Measurements from ENCODE around the gene BRD4.
"Not testable (repeated sequence)": the region's sequence is repeated elsewhere in the genome, so short reads cannot be mapped to it uniquely, and the experiment has no call there.

The BRD4 gene

GRCh38 chr19:15332311-15332996 is at the start of gene BRD4:
Gene BRD4 (minus strand): TSS chr19:15332539. CDS start chr19:15273099, 59,440 bp downstream.
- in situ Hi-C loops (cut with HindIII; ENCODE audit: low sequenced_read_pairs), result no loop called here

DNA sequence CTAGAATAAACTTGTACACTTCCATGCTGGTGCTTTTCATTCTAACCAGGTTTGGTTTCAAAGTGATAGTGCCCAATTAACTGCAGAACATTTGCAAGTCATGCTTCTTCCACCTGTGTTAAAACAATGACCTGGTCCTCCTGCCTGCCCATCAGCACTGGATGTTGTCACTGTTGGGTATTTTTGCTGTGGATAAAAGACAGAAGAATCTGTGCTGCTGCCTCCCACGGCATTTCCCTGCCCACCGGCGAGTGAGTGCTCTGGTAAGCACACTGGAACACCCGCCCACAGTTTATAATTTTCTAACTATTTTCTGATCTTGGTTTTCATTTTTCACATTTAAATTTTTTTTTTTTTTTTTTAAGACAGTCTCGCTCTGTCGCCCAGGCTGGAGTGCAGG is 49.5 kb upstream of the BRD4 start:
- in situ Hi-C loops (cut with HindIII; ENCODE audit: low sequenced_read_pairs), result no loop called here

- in situ Hi-C loops (cut with HindIII; ENCODE audit: low sequenced_read_pairs), result no loop called here
Observed at GRCh38 chr19:15381429-15381828, 49.1 kb upstream of the BRD4 start.

DNA sequence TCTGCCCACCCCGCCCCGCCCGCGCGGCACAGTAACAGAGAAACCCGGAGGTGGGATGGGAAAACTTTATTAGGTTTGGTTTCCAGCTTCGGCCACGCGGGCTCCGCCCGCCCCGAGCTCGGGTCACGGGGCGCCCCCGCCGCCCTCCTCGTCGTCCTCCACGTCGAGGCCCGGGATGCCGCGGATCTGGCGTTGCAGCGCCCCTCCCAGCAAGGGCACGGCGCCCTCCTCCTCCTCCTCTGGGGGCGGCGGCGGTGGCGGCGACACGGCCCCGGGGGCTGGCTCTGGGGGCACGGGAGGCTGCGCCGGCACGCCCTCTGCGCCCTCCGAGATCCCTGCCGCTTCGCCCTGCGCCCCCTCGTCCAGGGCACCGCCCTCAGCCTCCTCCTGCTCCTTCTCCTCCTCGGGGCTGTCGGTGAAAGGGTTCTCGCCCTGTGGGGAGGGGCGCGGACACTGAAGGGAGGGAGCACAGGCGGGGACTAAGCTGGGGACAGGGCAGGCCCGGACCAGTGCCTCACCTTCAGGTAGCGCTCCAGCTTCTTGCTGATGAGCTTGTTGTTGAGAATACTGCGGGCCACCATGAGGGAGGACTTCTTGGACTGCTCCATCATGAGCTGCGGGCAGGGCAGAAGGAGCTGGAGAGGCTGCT is 47.8 kb upstream of the BRD4 start:
- in situ Hi-C loops (cut with HindIII; ENCODE audit: low sequenced_read_pairs), result no loop called here

GRCh38 chr19:15379083-15379998 is 47.0 kb upstream of the BRD4 start, which contains the start of gene AKAP8:
Gene AKAP8 (minus strand): TSS chr19:15379787. CDS start chr19:15379731, 56 bp downstream.
- in situ Hi-C loops (cut with HindIII; ENCODE audit: low sequenced_read_pairs), result no loop called here

DNA sequence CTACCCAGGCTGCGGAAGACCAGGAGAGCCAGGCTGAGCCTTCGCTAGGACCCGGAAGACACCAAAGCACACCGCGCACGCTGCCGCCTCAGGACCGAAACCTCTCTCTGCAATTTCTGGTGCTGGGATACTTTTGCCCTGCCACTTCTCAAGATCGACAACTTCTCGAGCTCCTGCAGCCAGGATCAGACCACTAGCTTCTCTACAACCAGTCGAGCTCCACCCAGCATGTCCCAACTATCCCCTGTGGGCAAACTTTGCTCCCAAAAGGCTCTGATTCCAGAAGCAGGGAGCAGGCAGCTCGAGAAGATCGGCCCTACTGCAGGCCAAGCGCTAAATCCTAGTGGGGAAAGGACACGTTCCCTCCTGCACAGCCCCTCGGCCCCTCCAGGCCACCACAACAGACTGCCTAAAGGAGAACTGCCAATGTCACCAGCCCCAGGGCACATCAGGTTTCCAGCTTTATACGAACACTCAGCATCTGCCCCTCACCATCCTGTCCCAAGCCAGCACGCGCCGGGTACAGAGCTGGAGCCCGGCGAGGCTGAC is 46.3 kb upstream of the BRD4 start:
- in situ Hi-C loops (cut with HindIII; ENCODE audit: low sequenced_read_pairs), result no loop called here

GRCh38 chr19:15374796-15375440 is 42.6 kb upstream of the BRD4 start:
- in situ Hi-C loops (cut with HindIII; ENCODE audit: low sequenced_read_pairs), result no loop called here

- in situ Hi-C loops (cut with HindIII; ENCODE audit: low sequenced_read_pairs), result no loop called here
Observed at GRCh38 chr19:15374105-15374651, 41.8 kb upstream of the BRD4 start.

GRCh38 chr19:15373644-15374043 is 41.3 kb upstream of the BRD4 start:
- in situ Hi-C loops (cut with HindIII; ENCODE audit: low sequenced_read_pairs), result no loop called here

- in situ Hi-C loops (cut with HindIII; ENCODE audit: low sequenced_read_pairs), result no loop called here
Observed at GRCh38 chr19:15372891-15373301, 40.6 kb upstream of the BRD4 start.

DNA sequence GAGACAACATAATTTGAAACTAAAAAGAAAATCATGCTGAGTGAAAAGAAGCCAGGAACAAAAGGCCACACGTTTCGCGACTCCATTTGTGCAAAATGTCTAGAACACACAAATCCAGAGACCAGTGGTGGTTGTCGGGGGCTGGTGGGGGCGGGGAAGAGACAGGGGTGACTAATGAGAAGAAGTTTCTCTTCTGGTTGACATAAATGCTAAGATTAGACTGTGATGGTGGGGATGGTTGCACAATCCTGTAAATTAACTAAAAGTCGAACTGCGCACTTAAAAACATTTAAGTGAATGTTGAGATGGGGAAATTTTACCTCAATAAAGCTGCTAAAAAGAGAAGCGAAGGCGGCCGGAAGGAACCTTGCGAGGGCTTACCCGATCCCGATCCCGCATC is 40.1 kb upstream of the BRD4 start:
- in situ Hi-C loops (cut with HindIII; ENCODE audit: low sequenced_read_pairs), result no loop called here

DNA sequence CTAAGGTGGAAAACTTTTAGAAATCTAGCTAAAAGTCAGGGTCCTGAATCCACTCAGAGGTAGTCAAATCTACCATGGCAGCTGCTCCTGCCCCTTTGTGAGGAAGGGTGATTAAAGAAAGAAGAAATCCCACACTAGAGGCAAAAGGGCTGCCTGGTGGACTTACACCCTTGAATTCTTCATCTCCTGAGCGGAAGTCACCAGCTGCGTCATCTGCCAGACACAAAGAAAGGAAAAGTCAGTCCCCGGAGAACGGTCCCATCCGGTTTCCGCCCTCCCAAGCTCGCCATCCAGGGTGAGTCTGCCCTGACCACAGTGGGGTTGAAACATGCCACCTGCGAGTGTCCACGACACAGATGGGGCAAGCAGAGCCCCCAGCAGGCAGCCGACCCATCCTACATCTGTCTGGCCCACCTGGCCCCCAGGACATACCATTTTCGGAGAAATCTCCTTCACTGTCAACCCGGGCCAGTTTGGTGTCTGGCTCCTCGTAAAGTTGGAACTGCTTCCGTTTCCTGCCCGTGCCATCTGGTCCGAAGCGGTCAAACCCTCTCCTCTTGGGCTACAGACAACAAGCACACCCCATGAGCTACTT is 39.5 kb upstream of the BRD4 start:
- in situ Hi-C loops (cut with HindIII; ENCODE audit: low sequenced_read_pairs), result no loop called here

DNA sequence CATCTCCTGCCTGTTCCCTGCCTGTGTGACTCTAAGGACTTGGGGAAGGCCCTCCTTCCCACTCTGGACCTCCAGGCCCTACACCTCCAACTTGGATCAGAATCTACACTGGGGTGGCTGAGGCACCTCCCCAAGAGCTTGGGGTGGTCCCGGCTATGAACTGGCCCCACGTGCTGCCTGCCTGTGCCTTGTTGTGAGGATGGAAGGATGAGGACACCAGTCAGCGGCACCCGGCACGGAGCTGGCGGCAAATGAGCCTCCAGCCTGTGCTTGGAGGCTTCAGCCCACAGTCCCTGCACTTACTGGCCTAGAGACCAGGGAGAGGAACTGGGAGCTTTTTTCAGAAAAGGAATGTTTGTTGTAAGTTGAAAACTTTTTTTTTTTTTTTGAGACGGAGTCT is 38.8 kb upstream of the BRD4 start:
- in situ Hi-C loops (cut with HindIII; ENCODE audit: low sequenced_read_pairs), result no loop called here

GRCh38 chr19:15369594-15369891 is 37.2 kb upstream of the BRD4 start:
- in situ Hi-C loops (cut with HindIII; ENCODE audit: low sequenced_read_pairs), result no loop called here

DNA sequence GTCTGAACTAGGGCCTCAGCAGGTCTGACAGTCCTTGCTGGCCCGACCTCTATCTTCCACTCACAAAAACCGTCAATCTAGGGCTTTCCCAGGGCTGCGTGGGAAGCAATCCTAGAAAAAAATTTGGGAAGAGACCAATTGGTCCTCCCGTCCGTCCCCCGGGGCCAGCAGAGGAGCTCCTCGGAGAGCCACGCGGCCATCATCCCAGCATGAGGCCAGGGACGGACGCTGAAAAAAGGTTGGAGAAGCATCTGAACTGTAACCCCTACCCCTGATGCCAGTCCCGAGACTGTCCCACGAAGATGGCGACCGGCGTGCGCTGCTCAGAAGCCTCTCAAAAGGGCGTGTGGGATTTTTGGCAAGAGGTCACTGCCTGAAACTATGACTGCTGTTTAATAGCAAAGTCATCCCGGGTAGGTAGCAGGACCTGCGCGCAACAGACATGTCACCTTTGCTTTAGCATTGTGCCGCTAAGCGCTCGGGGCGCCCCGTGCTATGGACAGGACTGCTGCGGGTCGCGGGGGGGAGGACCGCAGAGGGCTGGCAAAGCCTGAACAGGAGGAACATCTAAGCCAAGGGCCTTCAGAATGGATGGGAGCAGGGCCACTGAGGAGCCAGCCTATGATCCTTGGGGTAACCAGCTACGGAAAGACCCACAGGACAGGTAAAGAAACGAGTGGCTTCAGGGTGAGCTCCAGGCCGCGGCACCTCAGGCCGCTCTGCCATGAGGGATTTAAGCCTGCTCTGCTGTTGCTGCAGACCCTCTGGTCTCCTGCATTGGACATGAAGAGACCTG is 36.7 kb upstream of the BRD4 start:
- in situ Hi-C loops (cut with HindIII; ENCODE audit: low sequenced_read_pairs), result no loop called here

DNA sequence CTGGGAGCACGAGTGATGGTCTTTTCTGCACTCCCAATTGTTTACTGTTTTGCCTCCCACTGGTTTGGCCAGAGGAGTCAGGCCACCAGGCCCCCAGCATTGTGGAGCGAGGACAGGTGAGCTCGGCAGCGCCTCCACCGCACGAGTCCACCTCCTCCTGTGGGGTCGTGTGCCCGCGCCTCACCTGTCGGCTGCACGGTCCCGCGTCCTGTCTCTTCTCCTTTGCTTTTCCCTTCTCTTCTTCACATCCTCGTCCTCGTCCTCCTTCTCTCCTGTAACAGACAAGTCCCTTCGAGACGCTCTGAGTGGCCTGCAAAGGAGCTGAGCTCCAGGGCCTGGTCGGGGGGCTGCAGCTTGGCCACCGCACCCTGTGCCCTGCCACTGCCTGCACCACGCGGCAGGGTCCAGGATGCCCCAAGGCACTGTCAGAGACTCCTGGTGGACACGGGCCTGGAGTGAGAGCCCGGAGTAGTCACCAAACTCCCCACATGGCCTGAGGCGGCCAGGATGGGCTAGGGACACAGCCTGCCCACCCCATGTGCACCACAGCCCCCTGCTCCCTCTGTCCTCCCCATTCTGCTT is 35.8 kb upstream of the BRD4 start:
- in situ Hi-C loops (cut with HindIII; ENCODE audit: low sequenced_read_pairs), result no loop called here

DNA sequence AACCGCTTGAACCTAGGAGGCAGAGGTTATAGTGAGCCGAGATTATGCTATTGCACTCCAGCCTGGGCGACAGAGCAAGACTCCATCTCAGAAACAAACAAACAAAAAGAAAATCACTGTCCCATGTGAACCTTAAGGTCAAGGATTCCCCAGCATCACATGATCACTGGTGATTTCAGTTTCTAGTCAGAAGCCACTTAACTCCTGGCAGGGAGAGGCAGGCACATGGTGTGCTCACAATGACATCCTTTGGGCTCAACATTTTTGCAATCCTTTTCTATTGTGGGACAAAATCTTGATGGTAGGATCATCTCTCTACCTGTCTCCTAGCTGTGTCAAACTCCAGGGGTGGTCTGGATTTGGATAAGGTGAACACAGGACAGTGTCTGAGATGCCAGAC is 35.1 kb upstream of the BRD4 start:
- in situ Hi-C loops (cut with HindIII; ENCODE audit: low sequenced_read_pairs), result no loop called here

GRCh38 chr19:15365264-15365663 is 32.9 kb upstream of the BRD4 start:
- in situ Hi-C loops (cut with HindIII; ENCODE audit: low sequenced_read_pairs), result no loop called here

DNA sequence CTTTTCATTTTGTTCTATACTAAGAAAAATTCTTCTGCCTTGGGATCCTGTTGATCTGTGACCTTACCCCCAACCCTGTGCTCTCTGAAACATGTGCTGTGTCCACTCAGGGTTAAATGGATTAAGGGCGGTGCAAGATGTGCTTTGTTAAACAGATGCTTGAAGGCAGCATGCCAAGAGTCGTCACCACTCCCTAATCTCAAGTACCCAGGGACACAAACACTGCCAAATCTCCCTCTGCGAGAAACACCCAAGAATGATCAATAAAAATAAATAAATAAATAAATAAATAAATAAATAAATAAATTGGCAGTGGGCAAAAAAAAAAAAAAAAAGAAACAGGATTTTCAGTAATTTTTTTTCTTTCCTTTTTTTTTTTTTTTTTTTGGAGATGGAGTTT is 31.5 kb upstream of the BRD4 start:
- in situ Hi-C loops (cut with HindIII; ENCODE audit: low sequenced_read_pairs), result not testable (repeated sequence)
